ENCODE results near the gene SAP25.

The SAP25 gene

GRCh38 chr7:100573691-100574361 is at the start of gene SAP25:
Gene SAP25, minus strand, starts transcription at chr7:100573900. Its CDS starts 158 bp downstream, at chr7:100573742.
- H4K20me1 ChIP-seq (ENCODE audit: control insufficient read depth, insufficient read depth, low read depth, low read length): peaks cover 5% of the 10 kb centered on the region; the same call in 1 of the 2 replicates
- no peak within 1 kb of the TSS for H3K4me2 ChIP-seq (ENCODE audit: low read length)
- TF ChIP-seq EZH2phosphoT487 (IDR thresholded peaks at IDR 0.05; ENCODE audit: borderline replicate concordance, low read length): no peak
- no peak for TF ChIP-seq CTCF (IDR thresholded peaks at IDR 0.05; ENCODE audit: low read depth, low read length, poor library complexity, severe bottlenecking)
- H3K79me2 ChIP-seq (ENCODE audit: control insufficient read depth, low read length): no peaks in the 10 kb centered on the region
- no peaks in the 10 kb centered on the region for H3K9me3 ChIP-seq (ENCODE audit: control insufficient read depth, insufficient read depth, low read length)
- peaks cover 11% of the 10 kb centered on the region for H3K27me3 ChIP-seq (ENCODE audit: control insufficient read depth, low read length)
- peaks cover 19% of the 10 kb centered on the region for H3K4me1 ChIP-seq (ENCODE audit: control insufficient read depth, low read length)
- H3K4me3 ChIP-seq (ENCODE audit: low read length): no peak within 1 kb of the TSS
- no peaks in the 10 kb centered on the region for H3F3A ChIP-seq (ENCODE audit: control insufficient read depth, insufficient read depth)
- no peaks in the 10 kb centered on the region for H3K9me2 ChIP-seq (replicated peaks; ENCODE audit: control insufficient read depth, low read length)
- peaks cover 45% of the 10 kb centered on the region for H3K36me3 ChIP-seq (ENCODE audit: control insufficient read depth, low read length)
- no peak within 1 kb of the TSS for H3K27ac ChIP-seq (ENCODE audit: low read depth, low read length)

GRCh38 chr7:100621554-100621953 is 47.9 kb upstream of the SAP25 start:
- peaks cover 6% of the 10 kb centered on the region for H3K4me1 ChIP-seq (ENCODE audit: control insufficient read depth, low read length)
- H3K36me3 ChIP-seq (ENCODE audit: control insufficient read depth, low read length): no peaks in the 10 kb centered on the region
- no peaks in the 10 kb centered on the region for H3K9me2 ChIP-seq (replicated peaks; ENCODE audit: control insufficient read depth, low read length)
- TF ChIP-seq EZH2phosphoT487 (IDR thresholded peaks at IDR 0.05; ENCODE audit: borderline replicate concordance, low read length) (no peak), CTCF (IDR thresholded peaks at IDR 0.05; ENCODE audit: low read depth, low read length, poor library complexity, severe bottlenecking) (no peak)
- H3K27ac ChIP-seq (ENCODE audit: low read depth, low read length): no peak overlapping the region
- no peaks in the 10 kb centered on the region for H4K20me1 ChIP-seq (ENCODE audit: control insufficient read depth, insufficient read depth, low read depth, low read length)
- peaks cover 4% of the 10 kb centered on the region; the same call in 1 of the 2 replicates for H3F3A ChIP-seq (ENCODE audit: control insufficient read depth, insufficient read depth)
- H3K9me3 ChIP-seq (ENCODE audit: control insufficient read depth, insufficient read depth, low read length): no peaks in the 10 kb centered on the region
- no peaks in the 10 kb centered on the region for H3K79me2 ChIP-seq (ENCODE audit: control insufficient read depth, low read length)
- H3K4me3 ChIP-seq (ENCODE audit: low read length): no peak overlapping the region
- H3K27me3 ChIP-seq (ENCODE audit: control insufficient read depth, low read length): peaks cover 16% of the 10 kb centered on the region
- no peak overlapping the region for H3K4me2 ChIP-seq (ENCODE audit: low read length)

GRCh38 chr7:100620804-100621203 is 47.1 kb upstream of the SAP25 start:
- H4K20me1 ChIP-seq (ENCODE audit: control insufficient read depth, insufficient read depth, low read depth, low read length): no peaks in the 10 kb centered on the region
- TF ChIP-seq EZH2phosphoT487 (IDR thresholded peaks at IDR 0.05; ENCODE audit: borderline replicate concordance, low read length) (no peak), CTCF (IDR thresholded peaks at IDR 0.05; ENCODE audit: low read depth, low read length, poor library complexity, severe bottlenecking) (no peak)
- H3K27me3 ChIP-seq (ENCODE audit: control insufficient read depth, low read length): peaks cover 22% of the 10 kb centered on the region
- no peaks in the 10 kb centered on the region for H3K4me1 ChIP-seq (ENCODE audit: control insufficient read depth, low read length)
- H3K36me3 ChIP-seq (ENCODE audit: control insufficient read depth, low read length): no peaks in the 10 kb centered on the region
- H3K79me2 ChIP-seq (ENCODE audit: control insufficient read depth, low read length): no peaks in the 10 kb centered on the region
- H3K9me2 ChIP-seq (replicated peaks; ENCODE audit: control insufficient read depth, low read length): no peaks in the 10 kb centered on the region
- H3K4me3 ChIP-seq (ENCODE audit: low read length): no peak overlapping the region
- peaks cover 4% of the 10 kb centered on the region; the same call in 1 of the 2 replicates for H3F3A ChIP-seq (ENCODE audit: control insufficient read depth, insufficient read depth)
- no peaks in the 10 kb centered on the region for H3K9me3 ChIP-seq (ENCODE audit: control insufficient read depth, insufficient read depth, low read length)
- no peak overlapping the region for H3K27ac ChIP-seq (ENCODE audit: low read depth, low read length)
- no peak overlapping the region for H3K4me2 ChIP-seq (ENCODE audit: low read length)

All from DOHH2 (cell line).